Suppressor macrophage treated with lipopolysaccharide for 1 hour (primary cell): Measurements from ENCODE around the gene ZNF672.
"Not testable (repeated sequence)": the region's sequence is repeated elsewhere in the genome, so short reads cannot be mapped to it uniquely, and the experiment has no call there.

Experiments
- DNase-seq, 3 donors: peaks; one replicate each; pipeline ENCODE4 v3.0.0-alpha.2; 2020 to 2022

ZNF672 gene

GRCh38 chr1:248837781-248838356 lies at the start of gene ZNF672:
TSS of gene ZNF672 (plus strand) at chr1:248838224. CDS start at chr1:248847275, 9,051 bp downstream.
- peak; percentile 99 for DNase-seq

- no peak for DNase-seq
Measured at GRCh38 chr1:248788327-248788726, 49.7 kb upstream of the ZNF672 start.

GRCh38 chr1:248789337-248789736 lies 48.7 kb upstream of the ZNF672 start:
- not testable (repeated sequence) for DNase-seq

- no peak for DNase-seq
Measured at GRCh38 chr1:248790456-248790855, 47.6 kb upstream of the ZNF672 start.

- DNase-seq = no peak
Measured at GRCh38 chr1:248791010-248791409, 47.0 kb upstream of the ZNF672 start.

- peak; percentile 47 to 63 (median 48) for DNase-seq
Measured at GRCh38 chr1:248792342-248792741, 45.7 kb upstream of the ZNF672 start.

GRCh38 chr1:248793592-248793991 lies 44.4 kb upstream of the ZNF672 start:
- DNase-seq = no peak

GRCh38 chr1:248794663-248795062 lies 43.4 kb upstream of the ZNF672 start:
- DNase-seq = not testable (repeated sequence)

- peak; percentile 38 to 78 (median 73) for DNase-seq
Measured at GRCh38 chr1:248798791-248799190, 39.2 kb upstream of the ZNF672 start.

GRCh38 chr1:248800459-248800858 lies 37.6 kb upstream of the ZNF672 start:
- DNase-seq = peak in 1 of 3 donors; percentile 21

GRCh38 chr1:248802454-248802853 lies 35.6 kb upstream of the ZNF672 start:
- DNase-seq = no peak

GRCh38 chr1:248803501-248803900 lies 34.5 kb upstream of the ZNF672 start:
- DNase-seq = not testable (repeated sequence)

- DNase-seq = peak; percentile 66 to 80 (median 76)
Measured at GRCh38 chr1:248804771-248805681, 33.0 kb upstream of the ZNF672 start.

- peak; percentile 31 to 32 (median 31) for DNase-seq
Measured at GRCh38 chr1:248805876-248806275, 32.1 kb upstream of the ZNF672 start.

GRCh38 chr1:248807067-248807737 lies 30.8 kb upstream of the ZNF672 start:
- peak; percentile 76 to 86 (median 85) for DNase-seq

- DNase-seq = no peak
Measured at GRCh38 chr1:248808876-248809275, 29.1 kb upstream of the ZNF672 start.

GRCh38 chr1:248810000-248810726 lies 27.9 kb upstream of the ZNF672 start:
- DNase-seq = no peak

GRCh38 chr1:248810727-248811513 lies 27.1 kb upstream of the ZNF672 start:
- DNase-seq = no peak

GRCh38 chr1:248811514-248812490 lies 26.2 kb upstream of the ZNF672 start:
- no peak for DNase-seq

- no peak for DNase-seq
Measured at GRCh38 chr1:248812736-248813425, 25.1 kb upstream of the ZNF672 start.
